K562 (cell line): ENCODE measurements around the gene CCP110. TPM values are rescaled to one million over a fixed set of nuclear protein-coding genes. Genes with fewer than 3 reads are reported as not detected.

Source experiments
- CBFB ChIP-seq: sonication (generic); formaldehyde crosslinking; IDR thresholded peaks from 2 replicates; pipeline ENCODE4 v1.4.0; 2020; ENCODE audit warnings: mild to moderate bottlenecking, missing genetic modification reagents
- THRAP3 ChIP-seq: fragments of 450-650 bp; IDR thresholded peaks from 2 replicates; pipeline ENCODE4 v1.6.1; 2016; ENCODE audit warnings: mild to moderate bottlenecking, inconsistent platforms, borderline replicate concordance
- ZHX1 ChIP-seq: fragments of 150-350 bp; conservative IDR thresholded peaks from 2 replicates; pipeline ENCODE4 v1.6.1; 2014; ENCODE audit warnings: low read length
- polyA plus RNA-seq, 8 experiments: library from polyadenylated mRNA; depleted of rRNA in 4 of 8; stranded (reverse) in 5 of 8; unstranded in 3 of 8; fragments of >200 nt; fragmentation: Nextera tagmentation in 2 of 8; fragmentation: Illumina TruSeq in 1 of 8; extraction: Ambion mirVana in 2 of 8; extraction: Trizol in 1 of 8; gene quantifications; 2 replicates each; pipeline versions ENCODE4 v1.2.1 to v1.2.3, GENCODE V29; 2011 to 2014; ENCODE audit warnings: inconsistent platforms in 1 of 8, missing spikeins in 1 of 8
- total RNA-seq, 7 experiments: library from RNA; depleted of rRNA in 6 of 7; stranded (reverse); fragments of >200 nt in 6 of 7; fragmentation: Illumina TruSeq in 2 of 7; extraction: Trizol in 2 of 7; gene quantifications; 2 replicates each; pipeline versions ENCODE4 v1.2.1 to v1.2.3, GENCODE V29; 2011 to 2021; ENCODE audit warnings: low replicate concordance in 1 of 7
- TF ChIP-seq, protein P1 (sequence below): fragments of 250-450 bp; sonication (Bioruptor Pico); IDR thresholded peaks from 2 replicates; pipeline ENCODE4 v1.8.0; 2022; ENCODE audit warnings: inconsistent platforms, mild to moderate bottlenecking, moderate library complexity, borderline replicate concordance

Gene CCP110
- total and polyA plus RNA-seq, 9 of the 15 experiments (the other 6 are each of a cell fraction or from before 2014, with no cell fraction given), result 3.5 to 16.1 (median 12.1) TPM

GRCh38 chr16:19599968-19600716 lies 76.4 kb downstream of the CCP110 start (continued):
- TF ChIP-seq, protein P1, sequence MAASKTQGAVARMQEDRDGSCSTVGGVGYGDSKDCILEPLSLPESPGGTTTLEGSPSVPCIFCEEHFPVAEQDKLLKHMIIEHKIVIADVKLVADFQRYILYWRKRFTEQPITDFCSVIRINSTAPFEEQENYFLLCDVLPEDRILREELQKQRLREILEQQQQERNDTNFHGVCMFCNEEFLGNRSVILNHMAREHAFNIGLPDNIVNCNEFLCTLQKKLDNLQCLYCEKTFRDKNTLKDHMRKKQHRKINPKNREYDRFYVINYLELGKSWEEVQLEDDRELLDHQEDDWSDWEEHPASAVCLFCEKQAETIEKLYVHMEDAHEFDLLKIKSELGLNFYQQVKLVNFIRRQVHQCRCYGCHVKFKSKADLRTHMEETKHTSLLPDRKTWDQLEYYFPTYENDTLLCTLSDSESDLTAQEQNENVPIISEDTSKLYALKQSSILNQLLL (CRISPR knock-in tag), result no peak
- TF ChIP-seq THRAP3 (no peak), ZHX1 (no peak), CBFB (CRISPR knock-in tag) (no peak)
